PC-9 (cell line): ENCODE results near the gene LTBP3. TPM values are rescaled to one million over a fixed set of nuclear protein-coding genes. Genes with fewer than 3 reads are reported as not detected.

Experiments used
- BruUV-seq: library from RNA; stranded (reverse); fragments of 400-500 nt; replicated peaks from 2 replicates; lab custom pipeline; 2021; lab: Mats Ljungman, UMichigan
- CTCF ChIA-PET: fragments of 300-600 bp; sonication (Branson Sonifier 250); formaldehyde crosslinking; loops from one replicate; lab custom pipeline; 2022; ENCODE audit warnings: antibody characterized with exemption; lab: Charles Lee
- POLR2A ChIA-PET: fragments of 300-600 bp; sonication (Branson Sonifier 250); formaldehyde crosslinking; loops from one replicate; lab custom pipeline; 2022; ENCODE audit warnings: antibody characterized with exemption; ENCODE audit not compliant: unreplicated experiment; lab: Charles Lee
- DNase-seq, 2 experiments: peaks; one replicate each; pipeline versions ENCODE4 v3.0.0 to v3.0.0-alpha.2; 2015 to 2022; ENCODE audit warnings: mixed read lengths in 1 of 2
- H2AFZ ChIP-seq: fragments of 200-600 bp; sonication (generic); 2 replicates; pipeline ENCODE4 v1.8.1; 2017; ENCODE audit warnings: antibody characterized with exemption
- H3F3A ChIP-seq: fragments of 200-600 bp; sonication (generic); 2 replicates; pipeline ENCODE4 v1.8.1; 2017; ENCODE audit warnings: antibody characterized with exemption, mild to moderate bottlenecking, low read depth; ENCODE audit not compliant: insufficient read depth
- H3K27ac ChIP-seq: fragments of 200-600 bp; sonication (generic); 2 replicates; pipeline ENCODE4 v1.6.1; 2016; ENCODE audit warnings: mixed run types
- H3K27me3 ChIP-seq: fragments of 200-600 bp; sonication (generic); 2 replicates; pipeline ENCODE4 v1.6.1; 2016; ENCODE audit warnings: low read depth, mixed run types; ENCODE audit not compliant: insufficient read depth
- H3K36me3 ChIP-seq: fragments of 200-600 bp; sonication (generic); 2 replicates; pipeline ENCODE4 v1.6.1; 2016; ENCODE audit warnings: low read depth, mixed run types
- H3K4me1 ChIP-seq: fragments of 200-600 bp; sonication (generic); replicated peaks from 2 replicates; pipeline ENCODE4 v1.6.1; 2016; ENCODE audit warnings: mixed run types; ENCODE audit not compliant: insufficient read depth
- H3K4me2 ChIP-seq: fragments of 200-600 bp; sonication (generic); 2 replicates; pipeline ENCODE4 v1.6.1; 2017; ENCODE audit warnings: mixed run types
- H3K4me3 ChIP-seq: fragments of 200-600 bp; sonication (generic); 2 replicates; pipeline ENCODE4 v1.6.1; 2016; ENCODE audit warnings: mixed run types
- H3K79me2 ChIP-seq: fragments of 200-600 bp; sonication (generic); 2 replicates; pipeline ENCODE4 v1.6.1; 2017; ENCODE audit warnings: low read depth, mixed run types
- H3K9me2 ChIP-seq: fragments of 200-600 bp; sonication (generic); 2 replicates; pipeline ENCODE4 v1.8.1; 2017; ENCODE audit warnings: mild to moderate bottlenecking; ENCODE audit not compliant: insufficient read depth
- H3K9me3 ChIP-seq: fragments of 200-600 bp; sonication (generic); 2 replicates; pipeline ENCODE4 v1.8.1; 2016; ENCODE audit warnings: low read depth; ENCODE audit not compliant: insufficient read depth
- H4K20me1 ChIP-seq: fragments of 200-600 bp; sonication (generic); 2 replicates; pipeline ENCODE4 v1.8.1; 2017; ENCODE audit not compliant: insufficient read depth
- CTCF ChIP-seq: fragments of 200-600 bp; sonication (generic); conservative IDR thresholded peaks from 2 replicates; pipeline ENCODE4 v1.6.1; 2017; ENCODE audit warnings: mixed run types, antibody characterized with exemption, mild to moderate bottlenecking, moderate library complexity
- EZH2 ChIP-seq: fragments of 200-600 bp; sonication (generic); IDR thresholded peaks from 2 replicates; pipeline ENCODE4 v1.8.0; 2017; ENCODE audit warnings: antibody characterized with exemption, low read depth
- intact Hi-C: fragments of 100-400 bp; cut with micrococcal nuclease; formaldehyde crosslinking; loops from one replicate; pipeline ENCODE4 v1.10.0; 2022; ENCODE audit not compliant: unreplicated experiment
- total RNA-seq: library from RNA; stranded (reverse); gene quantifications from 2 replicates; pipeline ENCODE4 v1.2.3, GENCODE V29; 2021

The LTBP3 gene
- total RNA-seq, 1 experiment from 2014 or later, result 455 TPM

DNA sequence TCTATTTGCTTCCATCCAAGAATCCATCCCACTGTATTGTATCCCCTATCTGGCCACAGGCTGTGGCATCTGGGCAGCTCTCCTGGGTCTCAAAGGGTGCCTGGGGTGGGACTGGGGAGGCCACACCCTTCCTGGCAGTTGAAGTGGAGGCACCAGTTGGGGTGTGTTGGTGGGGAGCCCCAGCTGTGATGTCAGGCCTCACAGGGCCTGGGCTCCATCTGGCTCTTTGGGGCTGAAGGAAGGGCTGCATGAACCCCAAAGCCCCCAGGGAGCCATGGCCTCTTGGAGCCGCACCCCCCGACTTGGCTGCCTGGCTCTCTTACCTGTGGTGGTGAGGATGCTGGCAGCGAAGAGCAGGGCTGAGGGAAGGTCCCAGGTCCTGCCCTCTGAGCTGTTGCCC is 37.0 kb upstream of the LTBP3 start:
- Histone ChIP-seq H3F3A (peaks cover 32% of the 10 kb centered on the region), H3K27ac (no peak overlapping the region), H3K27me3 (no peaks in the 10 kb centered on the region), H2AFZ (no peak overlapping the region), H3K9me3 (no peaks in the 10 kb centered on the region), H3K9me2 (no peaks in the 10 kb centered on the region), H3K4me2 (no peak overlapping the region), H4K20me1 (no peaks in the 10 kb centered on the region), H3K4me1 (0 out of 2 replicates have a peak, but pooled peaks cover 7% of the 10 kb centered on the region), H3K79me2 (no peaks in the 10 kb centered on the region), H3K36me3 (no peaks in the 10 kb centered on the region), H3K4me3 (no peak overlapping the region)
- TF ChIP-seq CTCF, result no peak
- TF ChIP-seq EZH2, result no peak
- CTCF ChIA-PET, result interaction anchor here (0.7 kb wide), 1 partner anchor 18 kb away, joined by 3 read pairs; no protein-coding TSS in a partner anchor
- POLR2A ChIA-PET, result interaction anchor here (0.7 kb wide), 1 partner anchor 12 kb away, joined by 8 read pairs; no protein-coding TSS in a partner anchor
- intact Hi-C loops, result no loop called here
- DNase-seq, result no peak
- no TSS peak for BruUV-seq

DNA sequence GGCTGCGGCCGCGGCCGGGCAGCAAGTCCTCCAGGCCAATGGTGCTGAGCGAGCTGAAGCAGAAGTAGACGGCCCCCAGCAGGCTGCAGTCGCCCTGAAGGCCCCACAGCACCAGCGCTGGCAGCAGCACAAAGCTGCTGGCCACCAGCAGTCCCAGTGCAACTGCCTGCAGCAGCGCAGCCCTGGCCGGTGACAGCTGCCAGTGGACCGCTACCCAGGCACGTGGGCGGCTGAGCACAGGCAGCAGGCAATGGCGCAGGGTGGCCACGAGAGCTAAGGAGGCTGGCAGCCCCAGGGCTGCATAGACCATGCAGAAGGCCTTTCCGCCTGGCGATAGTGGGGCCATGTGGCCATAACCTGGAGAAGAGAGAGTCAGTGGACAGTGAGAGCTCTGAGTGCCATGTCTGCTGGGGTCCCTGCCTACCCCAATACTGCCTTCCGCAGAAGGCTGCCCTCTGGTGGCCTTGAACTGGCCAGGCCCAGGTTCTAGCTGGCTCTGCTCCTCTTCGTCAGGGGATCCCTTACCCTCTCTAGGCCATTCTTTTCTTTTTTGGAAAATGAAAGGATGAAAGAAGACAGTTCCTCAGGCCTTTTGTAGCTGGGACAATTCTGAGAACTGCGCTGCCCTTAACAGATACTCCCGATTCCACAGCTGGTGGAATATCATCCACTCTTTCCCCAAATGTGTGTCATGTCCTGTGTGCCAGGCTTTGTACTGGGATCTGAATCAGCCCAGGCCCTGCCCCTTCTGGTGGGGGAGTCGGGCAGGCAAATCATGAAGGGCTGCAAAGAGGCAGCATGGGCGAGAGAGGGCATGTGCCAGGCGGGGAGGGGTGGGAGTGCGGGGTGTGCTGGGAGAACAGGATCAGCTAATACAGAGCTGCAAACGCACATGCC is 35.6 kb upstream of the LTBP3 start:
- BruUV-seq, result no TSS peak
- H3K4me1 ChIP-seq, result 0 out of 2 replicates have a peak, but pooled peaks cover 7% of the 10 kb centered on the region
- H4K20me1 ChIP-seq, result no peaks in the 10 kb centered on the region
- no peaks in the 10 kb centered on the region for H3K27me3 ChIP-seq
- no peak overlapping the region for H2AFZ ChIP-seq
- H3K79me2 ChIP-seq, result no peaks in the 10 kb centered on the region
- ChIA-PET CTCF (interaction anchor here (0.5 to 0.6 kb wide), 2 partner anchors 18 to 77 kb away, joined by 6 to 12 read pairs; partner anchors contain the start of gene EHBP1L1), POLR2A (interaction anchor here (0.6 to 0.7 kb wide), 4 partner anchors 10 to 458 kb away, joined by 3 to 4 read pairs (median 3); partner anchors contain the start of gene SF3B2)
- H3K9me2 ChIP-seq, result no peaks in the 10 kb centered on the region
- no peak overlapping the region for H3K4me2 ChIP-seq
- peak in 1 of 2 experiments; percentile 29 for DNase-seq
- peaks cover 37% of the 10 kb centered on the region for H3F3A ChIP-seq
- H3K36me3 ChIP-seq, result no peaks in the 10 kb centered on the region
- intact Hi-C loops, result no loop called here
- H3K9me3 ChIP-seq, result no peaks in the 10 kb centered on the region
- TF ChIP-seq EZH2 (no peak), CTCF (peak; percentile 67)
- H3K4me3 ChIP-seq, result no peak overlapping the region
- no peak overlapping the region for H3K27ac ChIP-seq

DNA sequence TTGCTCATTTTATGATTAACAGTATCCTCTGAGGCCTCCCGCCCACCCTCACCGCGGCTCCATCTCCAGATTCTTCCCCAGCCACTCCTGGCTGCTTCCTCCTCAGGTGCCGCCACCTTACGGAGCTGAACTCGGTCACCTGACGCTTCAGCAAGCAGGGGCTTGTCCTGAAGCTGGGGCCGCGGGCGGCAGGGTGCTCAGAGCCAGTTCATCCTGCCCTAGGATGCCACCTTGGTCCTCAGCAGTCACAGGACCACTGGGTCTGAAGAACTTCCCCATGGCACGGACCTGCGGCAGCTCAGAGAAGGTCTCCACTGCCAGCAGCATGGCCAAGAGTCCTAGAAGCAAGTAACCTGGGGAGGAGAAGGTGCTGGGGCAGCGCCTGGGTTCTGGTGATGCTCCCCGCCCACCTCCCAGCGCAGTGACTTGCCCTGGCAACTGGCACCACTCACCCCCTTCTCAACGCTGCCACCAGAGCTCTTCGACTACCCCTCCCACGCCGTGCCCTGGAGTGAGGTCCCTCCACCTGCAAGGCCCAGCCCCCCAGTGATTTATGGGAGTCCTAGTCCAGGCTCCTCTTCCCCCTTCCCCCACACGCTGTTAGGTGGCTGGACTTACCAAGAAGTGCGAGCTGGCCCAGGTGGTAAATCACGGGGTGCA is 34.8 kb upstream of the LTBP3 start:
- Histone ChIP-seq H3K36me3 (no peaks in the 10 kb centered on the region), H3K27ac (no peak overlapping the region), H3K9me2 (no peaks in the 10 kb centered on the region), H3K4me1 (0 out of 2 replicates have a peak, but pooled peaks cover 7% of the 10 kb centered on the region), H3K79me2 (no peaks in the 10 kb centered on the region), H3K4me2 (no peak overlapping the region), H3K4me3 (no peak overlapping the region), H3K9me3 (no peaks in the 10 kb centered on the region), H4K20me1 (no peaks in the 10 kb centered on the region), H3K27me3 (no peaks in the 10 kb centered on the region), H3F3A (peaks cover 39% of the 10 kb centered on the region), H2AFZ (no peak overlapping the region)
- CTCF ChIA-PET, result interaction anchor here (0.5 to 0.6 kb wide), 2 partner anchors 17 to 76 kb away, joined by 6 to 12 read pairs; partner anchors contain the start of gene EHBP1L1
- intact Hi-C loops, result no loop called here
- no peak for DNase-seq
- POLR2A ChIA-PET, result interaction anchor here (0.6 kb wide), 2 partner anchors 11 to 323 kb away, joined by 3 to 4 read pairs; no protein-coding TSS in a partner anchor
- no TSS peak for BruUV-seq
- TF ChIP-seq CTCF, result no peak
- TF ChIP-seq EZH2, result no peak
